AG04450 (cell line): Measurements from ENCODE around the gene ZNF267. TPM values are rescaled to one million over a fixed set of nuclear protein-coding genes. Genes with fewer than 3 reads are reported as not detected.
"Not testable (repeated sequence)": the region's sequence is repeated elsewhere in the genome, so short reads cannot be mapped to it uniquely, and the experiment has no call there.

ENCODE experiments used
- CTCF ChIA-PET: fragments of 300-600, 350-600 bp; formaldehyde crosslinking; extraction: SDS; loops from one replicate; lab custom pipeline; 2022; ENCODE audit warnings: antibody characterized with exemption, inconsistent platforms; lab: Charles Lee
- POLR2A ChIA-PET: fragments of 350-600 bp; formaldehyde crosslinking; extraction: SDS; loops from one replicate; lab custom pipeline; 2021; ENCODE audit warnings: antibody characterized with exemption, inconsistent platforms; lab: Yijun Ruan, JAX
- DNase-seq: peaks from one replicate; pipeline ENCODE4 v3.0.0-alpha.2; 2011; ENCODE audit warnings: low read depth, low spot score
- H3K27ac ChIP-seq: one replicate; pipeline ENCODE4 v1.5.1; 2012; ENCODE audit warnings: low read depth, low read length, control low read depth
- H3K27me3 ChIP-seq: one replicate; pipeline ENCODE4 v1.6.0; 2012; ENCODE audit warnings: low read length; ENCODE audit not compliant: control insufficient read depth, insufficient read depth
- H3K4me3 ChIP-seq: 2 replicates; pipeline ENCODE4 v1.5.1; 2011; ENCODE audit warnings: mild to moderate bottlenecking, low read depth, low read length, control low read depth
- H3K9me3 ChIP-seq: 2 replicates; pipeline ENCODE4 v1.5.1; 2012; ENCODE audit warnings: low read length; ENCODE audit not compliant: control insufficient read depth, insufficient read depth
- polyA plus RNA-seq: library from polyadenylated mRNA; depleted of rRNA; stranded (reverse); fragments of >200 nt; gene quantifications from 2 replicates; pipeline ENCODE4 v1.2.3, GENCODE V29; 2011
- TF ChIP-seq, protein P1 (sequence below): IDR thresholded peaks from 2 replicates; pipeline ENCODE4 v1.5.1; 2011; ENCODE audit warnings: low read depth, low read length, control low read depth, inconsistent platforms

ZNF267 gene
- polyA plus RNA-seq, 1 experiment: 6.8 TPM

DNA sequence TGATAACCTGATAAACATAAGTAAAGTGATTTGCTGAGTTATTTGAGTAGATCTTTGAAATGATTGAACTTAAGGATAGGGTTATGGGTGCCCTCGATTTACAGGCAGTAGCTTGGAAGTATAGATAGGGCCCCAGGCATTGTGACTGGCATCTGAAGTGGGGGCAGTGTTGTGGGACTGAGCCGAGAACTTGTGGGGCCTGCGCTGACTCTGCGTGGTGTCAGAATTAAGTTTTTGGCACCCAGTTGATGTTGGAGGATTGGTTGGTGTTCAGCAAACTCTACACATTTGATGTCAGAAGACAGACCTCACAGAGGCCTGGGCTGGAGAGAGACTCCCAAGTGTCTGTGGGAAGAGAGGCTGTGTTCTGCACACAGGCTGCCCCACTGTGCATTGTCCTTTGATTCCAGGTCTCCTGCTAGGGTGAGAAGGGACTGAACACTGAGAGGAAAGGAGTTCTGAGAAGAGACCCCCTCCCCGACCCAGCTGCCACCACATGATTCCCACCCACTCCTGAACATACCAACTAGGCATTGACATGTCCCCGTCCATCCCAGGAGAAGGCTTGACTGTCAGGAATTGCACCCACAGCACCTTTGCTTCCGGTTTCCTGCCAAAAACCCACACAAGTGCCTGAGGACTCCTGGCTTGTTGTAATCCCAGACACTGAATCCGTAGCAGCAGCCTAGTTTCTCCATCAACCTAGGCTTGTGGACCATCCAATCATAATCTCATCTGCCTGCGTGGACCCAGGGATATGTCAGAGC lies 4.5 kb downstream of the ZNF267 start:
- CTCF ChIA-PET: interaction anchor here (3.0 kb wide), 1 partner anchor 10 kb away, joined by 25 read pairs; no protein-coding TSS in a partner anchor
- POLR2A ChIA-PET: no interaction called here
- TF ChIP-seq, protein P1, sequence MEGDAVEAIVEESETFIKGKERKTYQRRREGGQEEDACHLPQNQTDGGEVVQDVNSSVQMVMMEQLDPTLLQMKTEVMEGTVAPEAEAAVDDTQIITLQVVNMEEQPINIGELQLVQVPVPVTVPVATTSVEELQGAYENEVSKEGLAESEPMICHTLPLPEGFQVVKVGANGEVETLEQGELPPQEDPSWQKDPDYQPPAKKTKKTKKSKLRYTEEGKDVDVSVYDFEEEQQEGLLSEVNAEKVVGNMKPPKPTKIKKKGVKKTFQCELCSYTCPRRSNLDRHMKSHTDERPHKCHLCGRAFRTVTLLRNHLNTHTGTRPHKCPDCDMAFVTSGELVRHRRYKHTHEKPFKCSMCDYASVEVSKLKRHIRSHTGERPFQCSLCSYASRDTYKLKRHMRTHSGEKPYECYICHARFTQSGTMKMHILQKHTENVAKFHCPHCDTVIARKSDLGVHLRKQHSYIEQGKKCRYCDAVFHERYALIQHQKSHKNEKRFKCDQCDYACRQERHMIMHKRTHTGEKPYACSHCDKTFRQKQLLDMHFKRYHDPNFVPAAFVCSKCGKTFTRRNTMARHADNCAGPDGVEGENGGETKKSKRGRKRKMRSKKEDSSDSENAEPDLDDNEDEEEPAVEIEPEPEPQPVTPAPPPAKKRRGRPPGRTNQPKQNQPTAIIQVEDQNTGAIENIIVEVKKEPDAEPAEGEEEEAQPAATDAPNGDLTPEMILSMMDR: no peak
- Histone ChIP-seq H3K9me3 (peaks cover 9% of the 10 kb centered on the region), H3K27me3 (no peaks in the 10 kb centered on the region), H3K27ac (peak overlapping the region; percentile 88), H3K4me3 (no peak overlapping the region; the same call in 1 of the 2 replicates)
- no peak for DNase-seq

DNA sequence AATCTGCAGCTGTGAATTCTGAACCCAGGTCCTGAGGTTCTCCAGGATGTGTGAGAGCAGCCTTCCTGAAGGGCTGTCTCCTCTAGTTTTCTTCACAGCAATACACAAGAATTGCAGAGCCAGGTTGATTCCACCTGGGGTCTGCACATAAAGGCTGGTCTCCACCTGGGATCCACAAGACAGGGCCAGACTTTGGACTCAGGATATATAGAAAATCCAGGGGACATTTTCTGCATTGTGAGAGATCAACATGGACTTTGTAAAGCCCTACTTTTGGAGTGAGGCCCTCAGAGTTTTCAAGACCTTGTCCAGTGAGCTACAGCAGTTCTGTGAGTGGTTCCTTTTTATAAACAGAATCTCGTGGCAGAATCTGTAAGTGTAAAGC lies 6.3 kb downstream of the ZNF267 start:
- ChIA-PET POLR2A (no interaction called here), CTCF (interaction anchor here (2.4 kb wide), 1 partner anchor 11 kb away, joined by 17 read pairs; no protein-coding TSS in a partner anchor)

DNA sequence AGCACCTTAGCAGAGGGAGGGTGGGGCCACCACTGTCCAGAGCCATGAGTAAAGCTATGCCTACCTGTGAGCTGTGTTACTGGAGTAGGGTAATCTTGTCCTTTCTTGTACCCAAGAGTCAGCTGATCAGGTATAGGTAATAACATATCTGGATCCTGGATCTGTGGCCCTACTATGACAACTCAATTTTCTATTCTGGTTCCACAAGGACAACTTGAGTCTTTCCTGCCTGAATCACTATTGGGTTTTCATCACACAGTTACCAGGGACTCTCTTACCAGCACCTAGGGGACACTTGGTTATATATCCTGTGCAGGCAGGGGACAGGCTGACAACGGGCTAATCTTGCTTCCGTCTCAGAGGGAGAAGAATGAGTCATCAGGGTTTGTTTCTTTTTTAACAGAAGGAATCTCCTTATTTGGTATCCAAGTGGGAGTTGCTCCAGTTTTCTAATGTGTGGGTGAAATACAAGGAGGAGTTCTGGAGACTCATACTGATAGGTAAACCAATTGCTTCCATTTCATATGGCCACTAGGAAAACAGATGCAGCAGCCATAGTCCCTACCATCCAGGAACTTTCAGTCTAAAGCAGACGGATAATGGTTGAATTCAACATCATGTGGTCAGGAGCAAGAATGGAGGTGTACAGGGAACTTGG lies 6.8 kb downstream of the ZNF267 start:
- CTCF ChIA-PET: interaction anchor here (2.4 kb wide), 1 partner anchor 12 kb away, joined by 17 read pairs; no protein-coding TSS in a partner anchor
- Histone ChIP-seq H3K9me3 (peaks cover 12% of the 10 kb centered on the region), H3K27me3 (no peaks in the 10 kb centered on the region), H3K27ac (peak overlapping the region; percentile 41), H3K4me3 (no peak overlapping the region)
- POLR2A ChIA-PET: no interaction called here
- no peak for DNase-seq
- TF ChIP-seq, protein P1: no peak

More for the DNA sequence above, 6.3 kb downstream of the ZNF267 start:
- no peak for DNase-seq
- TF ChIP-seq, protein P1: no peak
- H3K27me3 ChIP-seq: no peaks in the 10 kb centered on the region
- H3K4me3 ChIP-seq: no peak overlapping the region
- peaks cover 12% of the 10 kb centered on the region for H3K9me3 ChIP-seq
- H3K27ac ChIP-seq: no peak overlapping the region

DNA sequence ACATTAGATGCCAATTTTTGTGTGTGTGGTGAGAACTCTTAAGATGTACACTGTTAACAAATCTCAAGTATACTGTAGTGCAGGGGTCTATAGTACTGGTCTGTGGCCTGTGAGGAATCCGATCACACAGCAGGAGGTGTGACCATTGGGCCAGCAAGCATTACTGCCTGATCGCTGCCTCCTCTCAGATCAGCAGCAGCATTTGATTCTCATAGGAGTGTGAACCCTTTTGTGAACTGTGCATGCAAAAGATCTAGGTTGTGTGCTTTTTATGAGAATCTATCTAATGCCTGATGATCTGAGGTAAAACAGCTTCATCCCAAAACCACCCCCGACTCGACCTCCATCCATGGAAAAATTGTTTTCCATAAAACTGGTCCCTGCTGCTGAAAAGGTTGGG lies 12.6 kb downstream of the ZNF267 start:
- Histone ChIP-seq H3K4me3 (no peak overlapping the region), H3K9me3 (peaks cover 9% of the 10 kb centered on the region), H3K27ac (no peak overlapping the region), H3K27me3 (no peaks in the 10 kb centered on the region)
- CTCF ChIA-PET: no interaction called here
- TF ChIP-seq, protein P1: no peak
- POLR2A ChIA-PET: no interaction called here
- no peak for DNase-seq

DNA sequence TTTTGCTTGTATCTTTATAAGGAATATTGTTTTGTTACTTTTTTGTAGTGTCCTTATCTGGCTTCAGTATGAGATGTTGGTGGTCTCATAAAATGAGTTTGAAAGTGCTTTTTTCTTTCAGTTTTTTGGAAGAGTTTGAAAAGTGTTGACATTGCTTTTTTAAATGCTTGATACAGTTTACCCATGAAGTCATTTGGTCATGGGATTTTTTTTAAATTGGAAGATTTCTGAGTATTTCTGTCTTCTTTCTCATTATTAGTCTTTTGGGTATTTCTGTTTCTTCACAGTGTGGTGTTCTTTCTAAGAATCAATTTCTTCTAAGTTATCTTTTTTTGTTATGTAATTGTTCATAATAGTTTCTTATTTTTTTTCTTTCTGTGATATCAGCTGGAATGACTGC lies 15.1 kb downstream of the ZNF267 start:
- TF ChIP-seq, protein P1: no peak
- DNase-seq: no peak
- Histone ChIP-seq H3K27ac (no peak overlapping the region), H3K27me3 (no peaks in the 10 kb centered on the region), H3K9me3 (peaks cover 10% of the 10 kb centered on the region; the same call in 1 of the 2 replicates), H3K4me3 (no peak overlapping the region)
- ChIA-PET POLR2A (no interaction called here), CTCF (interaction anchor here (2.0 kb wide), 1 partner anchor 20 kb away, joined by 12 read pairs; no protein-coding TSS in a partner anchor)

DNA sequence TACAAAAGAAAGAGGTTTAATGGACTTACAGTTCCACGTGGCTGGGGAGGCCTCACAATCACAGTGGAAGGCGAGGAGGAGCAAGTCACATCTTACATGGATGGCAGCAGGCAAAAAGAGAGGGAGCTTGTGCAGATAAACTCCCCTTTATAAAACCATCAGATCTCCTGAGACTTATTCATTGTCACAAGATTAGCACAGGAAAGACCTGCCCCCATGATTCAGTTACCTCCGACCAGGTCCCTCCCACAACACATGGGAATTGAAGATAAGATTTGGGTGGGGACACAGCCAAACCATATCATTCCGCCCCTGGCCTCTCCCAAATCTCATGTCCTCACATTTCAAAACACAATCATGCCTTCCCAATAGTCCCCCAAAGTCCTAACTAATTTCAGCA lies 18.5 kb downstream of the ZNF267 start:
- DNase-seq, H3K27me3 ChIP-seq, H3K27ac ChIP-seq, CTCF ChIA-PET, POLR2A ChIA-PET, H3K4me3 ChIP-seq: not testable (repeated sequence)
- peaks cover 19% of the 10 kb centered on the region for H3K9me3 ChIP-seq
